Hematopoietic multipotent progenitor cell treated with erythropoietin and hydrocortisone succinate and interleukin-3 and kit ligand, for 4 days (in vitro differentiated cells): ENCODE measurements around the gene PALM.
A peak's percentile ranks its signal among the peaks of the same experiment; 100 is the strongest.
"Not testable (repeated sequence)": the region's sequence is repeated elsewhere in the genome, so short reads cannot be mapped to it uniquely, and the experiment has no call there.

Source experiments
- DNase-seq: peaks from one replicate; pipeline ENCODE4 v3.0.0-alpha.2; 2015

Gene PALM

GRCh38 chr19:679418-680286, 29.1 kb upstream of the PALM start:
- peak; percentile 72 for DNase-seq

- peak; percentile 99 for DNase-seq
These were observed 28.3 kb upstream of the PALM start for GRCh38 chr19:680287-681028.

GRCh38 chr19:681029-682019, 27.4 kb upstream of the PALM start:
- DNase-seq = peak; percentile 85

GRCh38 chr19:682678-683320, 25.9 kb upstream of the PALM start:
- DNase-seq = no peak

GRCh38 chr19:685454-685931, 23.2 kb upstream of the PALM start:
- no peak for DNase-seq

- DNase-seq = no peak
These were observed 22.0 kb upstream of the PALM start for GRCh38 chr19:686589-687297.

GRCh38 chr19:687569-688166, 21.1 kb upstream of the PALM start:
- no peak for DNase-seq

- DNase-seq = no peak
These were observed 20.5 kb upstream of the PALM start for GRCh38 chr19:688214-688613.

- no peak for DNase-seq
These were observed 19.7 kb upstream of the PALM start for GRCh38 chr19:688992-689391.

GRCh38 chr19:690203-690602, 18.5 kb upstream of the PALM start:
- no peak for DNase-seq

- DNase-seq = no peak
These were observed 14.0 kb upstream of the PALM start for GRCh38 chr19:694481-695351.

GRCh38 chr19:695352-695949, 13.3 kb upstream of the PALM start, which contains the start of gene PRSS57:
PRSS57 (minus strand) TSS chr19:695452; CDS start chr19:695430, 22 bp downstream.
- DNase-seq = peak; percentile 93

GRCh38 chr19:698529-698928, 10.2 kb upstream of the PALM start:
- DNase-seq = peak; percentile 66

GRCh38 chr19:699885-700284, 8.8 kb upstream of the PALM start:
- peak; percentile 85 for DNase-seq

GRCh38 chr19:702847-703246, 5.9 kb upstream of the PALM start:
- DNase-seq = not testable (repeated sequence)

- no peak for DNase-seq
These were observed 5.4 kb upstream of the PALM start for GRCh38 chr19:703329-703650.

- DNase-seq = peak; percentile 98
These were observed 4.9 kb upstream of the PALM start for GRCh38 chr19:703651-704446.

- no peak for DNase-seq
These were observed 4.3 kb upstream of the PALM start for GRCh38 chr19:704447-704741.
